GM19463 (cell line): Measurements from ENCODE around the gene CTNNA2.

Source experiments
- ATAC-seq: cut with Tn5 transposase; IDR thresholded peaks from one replicate; pipeline ENCODE4 v1.9.1; 2021; ENCODE audit warnings: mild to moderate bottlenecking, moderate library complexity; ENCODE audit not compliant: unreplicated experiment

Gene CTNNA2

GRCh38 chr2:80247339-80247738 is 734.5 kb downstream of the CTNNA2 start:
- no peak for ATAC-seq

GRCh38 chr2:80248146-80248545 is 735.3 kb downstream of the CTNNA2 start:
- ATAC-seq, result no peak

GRCh38 chr2:80252294-80252986 is 739.6 kb downstream of the CTNNA2 start:
- no peak for ATAC-seq

- no peak for ATAC-seq
These were observed 743.3 kb downstream of the CTNNA2 start for GRCh38 chr2:80255918-80256781.

- no peak for ATAC-seq
These were observed 743.9 kb downstream of the CTNNA2 start for GRCh38 chr2:80256782-80257167.

GRCh38 chr2:80257450-80257849 is 744.6 kb downstream of the CTNNA2 start:
- no peak for ATAC-seq

- no peak for ATAC-seq
These were observed 745.5 kb downstream of the CTNNA2 start for GRCh38 chr2:80258341-80258740.

- no peak for ATAC-seq
These were observed 745.9 kb downstream of the CTNNA2 start for GRCh38 chr2:80258793-80259192.

GRCh38 chr2:80259292-80259691 is 746.4 kb downstream of the CTNNA2 start:
- ATAC-seq, result no peak

GRCh38 chr2:80266231-80266630 is 753.4 kb downstream of the CTNNA2 start:
- ATAC-seq, result no peak

- ATAC-seq, result no peak
These were observed 757.0 kb downstream of the CTNNA2 start for GRCh38 chr2:80269806-80270205.

- ATAC-seq, result no peak
These were observed 767.7 kb downstream of the CTNNA2 start for GRCh38 chr2:80280598-80280997.

GRCh38 chr2:80281049-80281448 is 768.2 kb downstream of the CTNNA2 start:
- no peak for ATAC-seq

GRCh38 chr2:80288576-80288975 is 775.7 kb downstream of the CTNNA2 start:
- ATAC-seq, result no peak

GRCh38 chr2:80291656-80292055 is 778.8 kb downstream of the CTNNA2 start:
- no peak for ATAC-seq

GRCh38 chr2:80292474-80292873 is 779.6 kb downstream of the CTNNA2 start:
- no peak for ATAC-seq

GRCh38 chr2:80293039-80293438 is 780.2 kb downstream of the CTNNA2 start:
- no peak for ATAC-seq

GRCh38 chr2:80298954-80299353 is 786.1 kb downstream of the CTNNA2 start:
- ATAC-seq, result no peak

- no peak for ATAC-seq
These were observed 786.8 kb downstream of the CTNNA2 start for GRCh38 chr2:80299661-80300060.

GRCh38 chr2:80300346-80300745 is 787.5 kb downstream of the CTNNA2 start:
- ATAC-seq, result no peak

GRCh38 chr2:80300954-80301353 is 788.1 kb downstream of the CTNNA2 start:
- no peak for ATAC-seq

GRCh38 chr2:80302001-80302313 is 789.1 kb downstream of the CTNNA2 start:
- no peak for ATAC-seq
